ENCODE measurements around the gene PSMA2.
"Not testable (repeated sequence)": the region's sequence is repeated elsewhere in the genome, so short reads cannot be mapped to it uniquely, and the experiment has no call there.

PSMA2 gene

DNA sequence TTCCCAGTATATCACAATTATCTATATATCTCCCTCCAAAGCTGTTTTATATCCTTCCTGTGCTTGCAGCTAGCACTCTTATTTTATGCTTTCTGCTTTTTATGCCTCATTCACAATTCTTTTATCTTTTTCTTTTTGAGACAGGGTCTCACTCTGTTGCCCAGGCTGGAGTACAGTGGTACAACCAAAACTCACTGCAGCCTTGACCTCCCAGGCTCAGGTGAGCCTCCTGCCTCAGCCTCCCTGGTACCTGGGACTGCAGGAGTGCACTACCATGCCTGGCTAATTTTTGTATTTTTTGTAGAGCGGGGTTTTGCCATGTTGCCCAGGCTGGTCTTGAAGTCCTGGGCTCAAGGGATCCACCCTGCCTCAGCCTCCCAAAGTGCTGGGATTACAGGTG lies 25.8 kb downstream of the PSMA2 start:
- no peak for DNase-seq
- no peak for ATAC-seq

DNA sequence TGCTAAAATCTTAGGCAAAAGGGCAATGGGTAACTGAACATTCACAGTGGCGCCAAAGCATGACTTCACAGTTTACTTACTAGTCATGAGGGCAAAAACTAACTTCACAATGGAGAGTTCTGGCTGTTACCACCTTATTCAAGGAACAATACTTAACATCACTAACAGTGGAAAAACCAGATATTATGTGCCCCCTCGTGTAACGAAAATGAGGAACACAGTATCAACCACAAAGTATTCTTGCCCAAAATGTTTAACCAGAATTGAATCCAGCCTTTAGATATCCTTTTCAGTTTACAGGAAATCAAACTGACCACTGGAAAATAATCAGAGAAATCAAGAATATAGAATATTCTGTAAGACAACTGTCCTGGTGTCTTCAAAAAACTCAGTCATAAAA lies 29.6 kb downstream of the PSMA2 start:
- DNase-seq (no peak), ATAC-seq (no peak)

DNA sequence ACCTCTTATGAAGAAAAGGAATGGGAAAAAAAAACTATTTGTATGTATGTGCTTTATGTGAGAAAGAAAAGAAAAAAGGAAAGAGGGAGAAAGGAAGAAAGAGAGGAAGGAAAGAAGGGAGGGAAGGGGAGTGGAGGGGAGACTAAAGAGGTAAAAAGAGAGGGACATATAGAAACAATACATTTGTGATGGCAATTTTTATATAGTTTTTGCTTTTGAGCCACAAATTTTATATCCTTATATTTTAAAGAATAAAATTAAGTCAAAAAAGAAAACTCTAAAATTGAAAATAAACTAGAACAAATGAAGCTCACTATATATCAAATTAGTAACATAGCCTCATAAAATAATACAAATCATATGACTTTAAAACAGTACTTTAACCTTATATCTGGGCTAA lies 31.1 kb downstream of the PSMA2 start:
- no peak for DNase-seq
- no peak for ATAC-seq

DNA sequence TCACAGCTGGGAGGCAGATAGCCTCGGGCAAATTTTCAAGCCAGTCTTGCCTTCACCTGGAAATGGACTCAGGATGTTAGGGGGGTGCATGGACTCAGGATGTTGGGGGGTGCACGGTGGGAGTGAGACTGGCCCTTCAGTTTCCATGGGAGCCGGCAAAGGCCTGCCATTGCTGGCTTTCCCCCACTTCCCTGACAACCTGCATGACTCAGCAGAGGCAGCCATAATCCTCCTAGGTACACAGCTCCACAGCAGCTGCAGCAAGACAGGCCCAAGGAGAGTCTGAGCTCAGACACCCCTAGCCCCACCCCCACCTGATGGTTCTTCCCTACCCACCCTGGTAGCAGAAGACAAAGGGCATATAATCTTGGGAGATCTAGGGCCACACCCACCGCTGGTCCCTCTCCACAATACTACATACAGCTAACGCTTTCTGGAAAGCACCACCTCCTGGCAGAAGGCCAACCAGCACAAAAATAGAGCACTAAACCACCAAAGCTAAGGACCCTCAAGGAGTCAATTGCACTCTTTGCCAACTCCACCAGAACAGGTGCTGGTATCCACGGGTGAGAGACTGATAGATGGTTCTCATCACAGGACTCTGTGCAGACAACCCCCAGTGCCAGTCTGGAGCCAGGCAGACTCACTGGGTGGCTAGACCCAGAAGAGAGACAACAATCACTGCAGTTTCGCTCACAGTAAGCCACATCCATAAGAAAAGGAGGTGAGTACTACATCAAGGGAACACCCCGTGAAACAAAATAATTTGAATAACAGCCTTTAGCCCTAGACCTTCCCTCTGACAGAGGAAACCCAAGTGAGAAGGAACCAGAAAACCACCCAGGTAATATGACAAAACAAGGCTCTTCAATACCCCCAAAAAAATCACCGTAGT lies 38.4 kb downstream of the PSMA2 start:
- no peak for DNase-seq
- ATAC-seq, result no peak

DNA sequence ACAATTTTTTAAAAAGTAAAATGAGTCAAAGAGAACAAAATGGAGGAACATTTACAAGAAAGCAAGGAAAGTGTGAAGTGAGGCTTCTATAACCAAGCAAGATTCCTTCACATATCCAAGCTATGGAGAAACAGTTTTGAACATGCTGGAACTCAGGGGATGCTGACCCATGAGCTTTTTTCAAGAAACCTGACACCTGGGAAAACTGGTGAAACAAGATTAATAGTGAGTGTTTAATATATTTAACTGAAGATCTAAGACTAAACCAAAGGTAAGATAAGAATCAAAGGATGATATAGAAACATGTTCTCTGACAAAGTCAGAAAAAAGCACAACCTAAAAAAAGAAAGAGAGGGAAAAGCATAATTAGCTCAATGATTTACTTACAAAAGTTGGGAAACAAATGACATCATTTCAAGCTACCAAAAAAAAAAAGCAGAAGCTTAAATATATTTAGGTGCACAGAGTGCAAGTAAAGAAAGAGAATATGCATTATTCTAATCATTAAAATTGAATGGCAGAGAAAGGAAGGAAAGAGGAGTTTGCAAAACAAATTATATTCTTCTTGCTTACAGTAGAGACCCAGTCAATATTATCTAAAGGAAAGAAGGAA lies 45.0 kb downstream of the PSMA2 start:
- DNase-seq, result no peak
- ATAC-seq, result no peak

DNA sequence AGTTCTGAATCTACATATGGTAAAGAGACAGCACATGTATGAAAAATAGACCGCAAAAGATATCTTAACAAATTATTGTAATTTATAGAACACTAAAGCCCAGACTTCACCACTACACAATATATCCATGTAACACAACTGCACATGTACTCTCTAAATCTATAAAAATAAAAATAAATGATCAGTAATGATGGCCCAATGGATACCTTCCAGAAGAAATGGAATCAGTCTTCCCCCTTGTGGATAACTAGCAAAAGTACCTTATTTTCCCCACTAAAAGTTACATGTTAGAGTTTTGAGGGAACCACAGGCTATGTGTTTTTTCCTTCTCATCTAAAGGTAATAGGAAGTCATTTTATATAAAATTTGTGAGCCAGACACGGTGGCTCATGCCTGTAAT lies 45.8 kb downstream of the PSMA2 start:
- no peak for DNase-seq
- no peak for ATAC-seq

DNA sequence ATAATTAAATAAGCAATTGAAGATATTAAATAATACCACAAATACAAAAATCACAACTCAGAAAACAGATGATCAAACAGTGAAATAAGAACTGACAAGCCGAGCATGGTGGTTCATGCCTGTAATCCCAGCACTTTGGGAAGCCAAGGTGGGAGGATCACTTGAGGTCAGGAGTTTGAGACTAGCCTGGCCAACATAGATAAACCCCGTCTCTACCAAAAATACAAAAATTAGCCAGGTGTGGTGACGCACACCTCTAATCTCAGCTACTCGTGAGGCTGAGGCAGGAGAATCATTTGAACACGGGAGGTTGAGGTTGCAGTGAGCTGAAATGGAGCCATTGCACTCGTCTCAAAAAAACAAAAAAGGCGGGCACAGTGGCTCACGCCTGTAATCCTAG lies 46.8 kb downstream of the PSMA2 start:
- not testable (repeated sequence) for ATAC-seq

DNA sequence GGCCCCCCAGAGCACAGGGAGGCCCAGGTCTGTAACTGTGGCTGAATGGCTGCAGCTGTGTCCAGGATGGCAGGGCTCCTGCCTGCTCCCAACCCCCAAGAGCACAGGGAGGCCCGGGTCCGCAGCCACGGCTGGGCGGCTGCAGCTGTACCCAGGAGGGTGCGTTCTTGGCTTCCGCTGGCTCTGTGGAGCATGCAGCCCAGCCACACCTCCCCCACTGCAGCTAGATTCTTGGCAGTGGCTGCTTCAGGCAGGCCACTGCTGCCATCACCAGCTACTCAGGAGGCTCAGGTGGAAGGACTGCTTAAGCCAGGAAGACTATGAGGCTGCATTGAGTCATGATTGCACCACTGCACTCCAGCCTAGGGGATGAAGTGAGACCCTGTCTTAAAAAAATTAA lies 48.0 kb downstream of the PSMA2 start:
- DNase-seq (no peak), ATAC-seq (no peak)

More for the DNA sequence above, 46.8 kb downstream of the PSMA2 start:
- not testable (repeated sequence) for DNase-seq

DNA sequence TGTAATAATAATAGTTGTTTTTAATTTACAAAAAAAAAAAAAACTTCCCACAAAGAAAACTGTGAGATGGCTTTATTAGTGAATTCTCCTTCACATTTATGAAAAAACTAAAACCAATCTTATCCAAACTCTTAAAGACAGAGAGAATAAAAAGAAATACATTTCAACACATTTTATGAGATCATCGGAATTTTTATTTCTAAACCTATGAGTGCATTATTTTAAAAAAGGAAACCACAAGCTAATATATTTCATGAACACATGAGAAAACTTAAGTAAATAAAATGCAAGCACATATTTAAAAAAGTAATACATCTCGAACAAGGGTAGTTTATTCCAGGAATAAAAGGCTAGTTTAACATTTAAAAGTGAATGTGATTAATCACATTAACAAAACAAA lies 51.6 kb downstream of the PSMA2 start:
- DNase-seq (no peak), ATAC-seq (no peak)

DNA sequence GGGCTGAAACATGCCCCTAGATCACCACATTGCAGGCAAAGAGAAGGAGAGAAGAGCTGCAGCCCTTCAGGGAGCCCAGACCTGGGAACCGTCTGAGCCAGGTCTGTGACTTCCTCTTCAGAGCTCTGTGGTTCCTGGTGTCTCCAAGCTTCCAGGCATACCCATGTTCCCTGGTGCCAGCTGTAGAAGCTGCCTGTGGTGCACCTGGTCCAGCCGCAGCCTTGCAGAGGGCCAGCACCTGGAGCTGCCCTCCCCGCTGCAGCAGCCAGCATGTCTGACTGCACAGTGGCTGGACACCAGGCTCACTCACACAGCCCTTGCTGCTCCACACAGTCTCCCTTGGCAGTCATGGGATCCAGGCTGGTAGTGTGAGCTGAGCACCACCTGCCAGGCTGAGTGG lies 53.7 kb downstream of the PSMA2 start:
- ATAC-seq (no peak), DNase-seq (no peak)

DNA sequence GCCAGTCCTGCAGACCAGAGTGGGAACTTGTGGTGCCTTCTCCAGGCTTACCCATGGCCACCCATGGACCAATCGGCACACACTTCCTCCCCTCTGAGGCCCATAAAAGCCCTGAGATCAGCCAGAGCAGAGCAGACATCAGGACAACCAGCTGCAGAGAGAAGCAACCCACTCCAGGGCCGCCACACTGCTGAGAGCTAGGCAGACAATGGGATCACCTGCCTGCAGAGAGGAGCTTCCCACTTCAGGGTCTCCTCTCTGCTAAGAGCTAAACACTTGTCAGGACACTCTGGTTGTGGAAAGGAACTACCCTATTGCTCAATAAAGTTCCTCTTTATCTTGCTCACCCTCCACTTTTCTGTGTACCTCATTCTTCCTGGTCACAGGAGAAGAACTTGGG lies 54.1 kb downstream of the PSMA2 start:
- ATAC-seq (no peak), DNase-seq (no peak)

DNA sequence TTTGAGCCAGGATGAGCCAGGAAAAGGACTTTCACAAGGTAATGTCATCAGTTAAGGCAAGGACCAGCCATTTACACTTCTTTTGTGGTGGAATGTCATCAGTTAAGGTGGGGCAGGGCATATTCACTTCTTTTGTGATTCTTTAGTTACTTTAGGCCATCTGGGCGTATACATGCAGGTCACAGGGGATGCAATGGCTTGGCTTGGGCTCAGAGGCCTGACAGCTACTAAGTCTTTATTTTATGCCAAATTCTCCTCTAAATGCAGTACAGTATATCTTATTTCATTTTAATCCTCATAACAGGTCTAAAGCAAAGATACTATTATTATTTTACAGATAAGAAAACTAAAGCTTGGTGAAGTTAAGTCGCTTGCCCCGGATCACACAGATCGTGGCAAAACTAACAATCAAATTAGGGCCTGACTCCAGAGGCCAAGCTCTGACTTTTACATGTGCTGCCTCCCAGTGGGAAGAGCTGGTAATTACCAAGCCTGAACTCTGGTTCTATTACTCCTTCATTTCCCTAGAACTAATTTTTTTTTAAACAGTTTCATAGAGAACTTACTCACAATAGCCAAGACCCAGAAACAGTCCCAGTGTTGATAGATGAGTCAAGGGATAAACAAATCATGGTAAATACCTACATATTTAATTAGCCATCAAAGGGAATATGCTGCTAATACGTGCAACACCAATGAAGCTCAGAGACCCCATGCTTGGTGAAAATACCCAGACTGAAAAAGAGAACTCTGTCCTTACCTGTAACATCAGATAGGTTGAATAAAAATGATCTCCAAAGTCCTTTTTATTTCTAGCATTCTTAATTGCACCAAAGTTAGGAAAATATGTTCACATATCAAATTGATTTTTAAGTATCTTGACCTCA lies 55.5 kb downstream of the PSMA2 start:
- no peak for ATAC-seq
- DNase-seq, result peak; percentile 73

DNA sequence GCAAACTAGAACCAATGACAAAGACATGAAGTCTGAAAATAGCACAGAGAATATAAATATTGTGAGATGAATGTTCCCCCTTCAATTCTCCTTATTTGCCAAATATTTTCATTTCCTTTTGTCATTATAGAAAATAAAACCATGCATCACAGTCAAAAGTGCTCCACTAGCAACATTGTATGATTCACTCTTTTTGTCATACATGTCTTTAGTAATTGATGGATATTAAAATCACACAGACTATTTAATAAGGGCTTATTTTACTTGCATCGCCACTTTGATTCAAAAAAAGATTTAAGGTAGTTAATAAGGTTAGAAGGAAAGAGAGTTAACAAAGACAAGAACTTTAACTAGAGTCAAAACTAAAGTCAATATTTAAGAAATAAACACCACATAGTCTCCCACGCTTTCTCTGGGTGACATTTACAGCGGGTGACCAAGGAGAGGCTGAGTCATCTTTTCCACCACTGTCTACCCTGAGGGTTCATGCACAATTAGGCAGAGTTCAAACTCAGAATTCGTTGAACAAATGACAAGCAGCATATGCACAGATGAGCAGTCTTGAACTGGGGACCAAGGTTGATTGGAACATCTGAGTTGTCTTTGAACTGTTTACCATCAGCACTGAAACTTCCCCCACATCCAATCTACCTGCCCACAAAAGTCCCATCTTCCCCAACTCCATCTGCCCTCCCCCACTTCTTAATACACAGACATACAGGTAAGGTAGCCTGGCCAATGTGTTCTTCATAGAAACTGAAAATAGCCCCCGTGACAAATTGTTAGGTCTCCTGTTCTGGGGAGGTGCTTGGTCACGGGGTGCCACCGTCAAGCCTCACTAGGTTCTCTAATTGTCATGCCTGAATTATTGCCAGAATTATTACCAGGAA lies 62.6 kb downstream of the PSMA2 start:
- DNase-seq (peak; percentile 50), ATAC-seq (peak; percentile 99)

DNA sequence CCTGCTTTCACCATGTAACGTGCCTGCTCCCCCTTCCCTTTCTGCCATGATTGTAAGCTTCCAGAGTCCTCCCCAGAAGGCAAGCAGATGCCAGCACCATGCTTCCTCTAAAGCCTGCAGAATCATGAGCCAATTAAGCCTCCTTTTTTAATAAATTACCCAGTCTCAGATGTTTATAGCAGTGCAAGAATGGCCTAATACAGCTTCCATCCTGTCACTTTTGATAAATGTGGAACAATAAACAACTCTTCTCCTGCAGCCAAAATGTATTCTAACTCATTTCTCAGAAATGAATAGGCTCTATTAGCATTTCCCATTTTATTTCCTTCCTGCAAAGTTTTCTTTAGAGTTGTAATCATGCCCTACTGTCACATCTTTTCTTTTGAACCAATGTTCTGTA lies 63.5 kb downstream of the PSMA2 start:
- ATAC-seq (no peak), DNase-seq (no peak)

All from stimulated activated naive CD8-positive, alpha-beta T cell treated with anti-CD3 and anti-CD28 coated beads, Interleukin-15, Interleukin-2, amounts not matched to agents 100 U/mL and 50 U/mL, for 24 hours (primary cell).